GM13977 (cell line): ENCODE measurements around the gene GNLY.

ENCODE experiments used
- DNase-seq: peaks from one replicate; pipeline ENCODE4 v3.0.0; 2012; ENCODE audit warnings: low spot score
- in situ Hi-C: fragments of 300-500 bp; cut with MboI; formaldehyde crosslinking; loops from one replicate; pipeline ENCODE4 v1.12.0; 2022; ENCODE audit warnings: low sequenced_read_pairs, low pct_unique_long_range_greater_than_20kb, mixed read lengths, inconsistent platforms; ENCODE audit not compliant: unreplicated experiment
- TF ChIP-seq, protein P1 (sequence below): IDR thresholded peaks from 2 replicates; pipeline ENCODE4 v1.5.1; 2012; ENCODE audit warnings: mild to moderate bottlenecking, control low read depth; ENCODE audit not compliant: insufficient read depth; ENCODE audit errors: extremely low read depth, missing control alignments

The GNLY gene

GRCh38 chr2:85734942-85735608, 40.9 kb downstream of the GNLY start:
- no peak for DNase-seq
- in situ Hi-C loops, result loop anchor here (5.0 kb wide), 1 partner anchor 77 kb away; no protein-coding TSS in a partner anchor
- TF ChIP-seq, protein P1, sequence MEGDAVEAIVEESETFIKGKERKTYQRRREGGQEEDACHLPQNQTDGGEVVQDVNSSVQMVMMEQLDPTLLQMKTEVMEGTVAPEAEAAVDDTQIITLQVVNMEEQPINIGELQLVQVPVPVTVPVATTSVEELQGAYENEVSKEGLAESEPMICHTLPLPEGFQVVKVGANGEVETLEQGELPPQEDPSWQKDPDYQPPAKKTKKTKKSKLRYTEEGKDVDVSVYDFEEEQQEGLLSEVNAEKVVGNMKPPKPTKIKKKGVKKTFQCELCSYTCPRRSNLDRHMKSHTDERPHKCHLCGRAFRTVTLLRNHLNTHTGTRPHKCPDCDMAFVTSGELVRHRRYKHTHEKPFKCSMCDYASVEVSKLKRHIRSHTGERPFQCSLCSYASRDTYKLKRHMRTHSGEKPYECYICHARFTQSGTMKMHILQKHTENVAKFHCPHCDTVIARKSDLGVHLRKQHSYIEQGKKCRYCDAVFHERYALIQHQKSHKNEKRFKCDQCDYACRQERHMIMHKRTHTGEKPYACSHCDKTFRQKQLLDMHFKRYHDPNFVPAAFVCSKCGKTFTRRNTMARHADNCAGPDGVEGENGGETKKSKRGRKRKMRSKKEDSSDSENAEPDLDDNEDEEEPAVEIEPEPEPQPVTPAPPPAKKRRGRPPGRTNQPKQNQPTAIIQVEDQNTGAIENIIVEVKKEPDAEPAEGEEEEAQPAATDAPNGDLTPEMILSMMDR, result no peak

- TF ChIP-seq, protein P1, result no peak
- DNase-seq, result no peak
- in situ Hi-C loops, result loop anchor here (5.0 kb wide), 1 partner anchor 77 kb away; no protein-coding TSS in a partner anchor
Measured at GRCh38 chr2:85735691-85736090, 41.5 kb downstream of the GNLY start.

- DNase-seq, result no peak
- TF ChIP-seq, protein P1, result no peak
- in situ Hi-C loops, result loop anchor here (5.0 kb wide), 1 partner anchor 76 kb away; no protein-coding TSS in a partner anchor
Measured at GRCh38 chr2:85736456-85737355, 42.5 kb downstream of the GNLY start.

DNA sequence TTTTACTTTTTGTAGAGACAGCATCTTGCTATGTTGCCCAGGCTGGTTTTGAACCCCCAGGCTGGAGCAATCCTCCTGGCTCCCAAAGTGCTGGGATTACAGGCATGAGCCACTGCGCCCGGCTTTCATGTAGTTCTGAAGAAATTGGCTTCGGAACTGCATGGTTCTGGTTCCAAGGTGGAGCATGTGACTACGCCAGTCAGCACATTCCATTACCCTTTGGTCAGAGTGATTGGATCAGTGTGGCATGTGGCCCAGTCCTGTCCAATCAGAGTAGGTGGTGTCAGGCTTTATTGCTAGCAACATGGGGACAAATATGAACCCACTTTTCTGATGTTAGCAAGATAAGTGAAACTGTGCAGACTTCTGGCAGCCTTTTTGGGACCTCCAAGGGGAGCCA, 43.3 kb downstream of the GNLY start:
- no peak for DNase-seq
- in situ Hi-C loops, result loop anchor here (5.0 kb wide), 1 partner anchor 75 kb away; no protein-coding TSS in a partner anchor
- TF ChIP-seq, protein P1, result no peak

GRCh38 chr2:85737961-85738360, 43.8 kb downstream of the GNLY start:
- in situ Hi-C loops, result loop anchor here (5.0 kb wide), 1 partner anchor 74 kb away; no protein-coding TSS in a partner anchor
- TF ChIP-seq, protein P1, result no peak
- DNase-seq, result no peak

- in situ Hi-C loops, result no loop called here
- no peak for DNase-seq
- TF ChIP-seq, protein P1, result no peak
Measured at GRCh38 chr2:85740193-85740592, 46.0 kb downstream of the GNLY start.
